Cerebellar cortex (tissue), 1 donor: ENCODE data around the gene ANKRD30B.
"Not testable (repeated sequence)": the region's sequence is repeated elsewhere in the genome, so short reads cannot be mapped to it uniquely, and the experiment has no call there.

ENCODE experiments used
- DNase-seq: peaks from one replicate; pipeline ENCODE4 v3.0.0-alpha.2; 2015; ENCODE audit warnings: low spot score

Gene ANKRD30B, protein sequence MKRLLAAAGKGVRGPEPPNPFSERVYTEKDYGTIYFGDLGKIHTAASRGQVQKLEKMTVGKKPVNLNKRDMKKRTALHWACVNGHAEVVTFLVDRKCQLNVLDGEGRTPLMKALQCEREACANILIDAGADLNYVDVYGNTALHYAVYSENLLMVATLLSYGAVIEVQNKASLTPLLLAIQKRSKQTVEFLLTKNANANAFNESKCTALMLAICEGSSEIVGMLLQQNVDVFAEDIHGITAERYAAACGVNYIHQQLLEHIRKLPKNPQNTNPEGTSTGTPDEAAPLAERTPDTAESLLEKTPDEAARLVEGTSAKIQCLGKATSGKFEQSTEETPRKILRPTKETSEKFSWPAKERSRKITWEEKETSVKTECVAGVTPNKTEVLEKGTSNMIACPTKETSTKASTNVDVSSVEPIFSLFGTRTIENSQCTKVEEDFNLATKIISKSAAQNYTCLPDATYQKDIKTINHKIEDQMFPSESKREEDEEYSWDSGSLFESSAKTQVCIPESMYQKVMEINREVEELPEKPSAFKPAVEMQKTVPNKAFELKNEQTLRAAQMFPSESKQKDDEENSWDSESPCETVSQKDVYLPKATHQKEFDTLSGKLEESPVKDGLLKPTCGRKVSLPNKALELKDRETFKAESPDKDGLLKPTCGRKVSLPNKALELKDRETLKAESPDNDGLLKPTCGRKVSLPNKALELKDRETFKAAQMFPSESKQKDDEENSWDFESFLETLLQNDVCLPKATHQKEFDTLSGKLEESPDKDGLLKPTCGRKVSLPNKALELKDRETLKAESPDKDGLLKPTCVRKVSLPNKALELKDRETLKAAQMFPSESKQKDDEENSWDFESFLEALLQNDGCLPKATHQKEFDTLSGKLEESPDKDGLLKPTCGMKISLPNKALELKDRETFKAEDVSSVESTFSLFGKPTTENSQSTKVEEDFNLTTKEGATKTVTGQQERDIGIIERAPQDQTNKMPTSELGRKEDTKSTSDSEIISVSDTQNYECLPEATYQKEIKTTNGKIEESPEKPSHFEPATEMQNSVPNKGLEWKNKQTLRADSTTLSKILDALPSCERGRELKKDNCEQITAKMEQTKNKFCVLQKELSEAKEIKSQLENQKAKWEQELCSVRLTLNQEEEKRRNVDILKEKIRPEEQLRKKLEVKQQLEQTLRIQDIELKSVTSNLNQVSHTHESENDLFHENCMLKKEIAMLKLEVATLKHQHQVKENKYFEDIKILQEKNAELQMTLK (N-terminal part only)

DNA sequence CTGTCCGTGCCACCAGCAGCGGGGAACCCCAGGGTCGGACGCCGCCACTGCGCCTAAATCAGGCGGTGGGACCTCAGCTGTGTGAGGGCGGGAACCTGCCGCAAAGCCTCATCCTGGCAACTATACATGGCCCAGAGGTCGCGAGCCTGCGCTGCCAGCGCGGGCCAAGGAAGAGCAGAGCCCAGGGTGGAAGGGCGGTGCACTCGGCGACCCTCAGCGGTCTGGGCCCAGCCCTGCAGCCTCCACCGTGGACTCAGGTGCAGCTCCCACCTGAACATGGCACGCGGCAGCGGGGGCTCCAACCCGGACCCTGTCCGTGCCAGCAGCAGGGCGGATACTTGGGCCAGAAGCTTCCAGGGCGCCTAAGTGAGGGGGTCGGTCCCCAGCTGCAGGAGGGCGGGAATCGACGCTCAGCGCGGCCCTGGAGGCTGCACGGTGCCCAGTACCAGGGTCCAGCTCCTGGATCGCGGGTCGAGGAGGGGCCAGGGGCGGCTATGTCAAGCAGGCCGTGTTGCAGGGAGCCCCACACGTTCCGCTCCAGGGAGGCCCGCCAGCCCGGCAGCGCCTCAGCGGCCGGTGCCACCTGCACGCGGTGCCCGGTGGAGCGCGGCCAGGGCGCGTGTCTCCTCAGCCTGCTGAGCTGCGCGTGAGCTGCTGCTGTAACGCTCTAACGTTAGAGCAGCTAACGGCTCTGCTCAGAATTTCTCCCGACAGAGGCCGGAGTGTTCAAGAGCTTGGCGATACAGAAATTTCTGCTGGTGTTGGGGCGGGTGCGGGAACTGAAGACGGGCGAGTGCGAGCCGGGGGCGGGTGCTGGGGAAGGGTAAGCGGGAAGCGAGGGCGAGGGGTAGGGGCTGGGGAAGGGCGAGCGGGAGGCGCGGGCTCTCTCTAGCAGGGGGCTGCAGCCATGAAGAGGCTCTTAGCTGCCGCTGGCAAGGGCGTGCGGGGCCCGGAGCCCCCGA, at the start of gene ANKRD30B:
Gene ANKRD30B, plus strand, starts transcription at position 660 of the 962 bp plus-strand sequence. Its CDS starts 248 bp downstream, at position 908.
- DNase-seq: no peak

DNA sequence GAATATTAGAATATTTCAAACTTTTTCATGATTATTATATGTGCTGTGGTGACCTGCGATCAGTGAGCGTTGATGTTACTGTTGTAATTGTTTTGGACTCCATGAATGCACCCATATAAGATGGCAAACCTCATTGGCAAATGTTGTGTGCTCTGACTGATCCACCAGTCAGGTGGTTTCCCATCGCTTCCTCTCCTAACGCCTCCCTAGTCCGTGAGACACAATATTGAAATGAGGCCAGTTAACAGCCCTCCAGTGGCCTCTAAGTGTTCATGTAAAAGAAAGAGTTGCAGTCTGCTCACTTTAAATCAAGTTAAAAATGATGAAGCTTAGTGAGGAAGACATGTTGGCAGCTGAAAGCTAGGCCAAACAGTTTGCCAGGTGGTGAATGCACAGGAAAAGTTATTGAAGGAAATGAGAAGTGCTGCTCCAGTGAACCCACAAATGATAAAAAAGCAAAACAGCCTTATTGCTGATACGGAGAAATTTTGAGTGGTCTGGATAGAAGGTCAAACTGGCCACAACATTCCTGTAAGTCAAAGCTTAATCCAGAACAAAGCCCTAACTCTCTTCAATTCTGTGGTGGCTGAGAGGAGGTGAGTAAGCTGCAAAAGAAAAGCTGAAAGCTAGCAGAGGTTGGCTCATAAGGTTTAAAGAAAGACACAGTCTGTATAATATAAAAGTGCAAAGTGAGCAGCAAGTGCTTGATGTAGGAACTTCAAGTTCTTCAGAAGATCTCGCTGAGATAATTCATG, 46.5 kb upstream of the ANKRD30B start:
- not testable (repeated sequence) for DNase-seq

DNA sequence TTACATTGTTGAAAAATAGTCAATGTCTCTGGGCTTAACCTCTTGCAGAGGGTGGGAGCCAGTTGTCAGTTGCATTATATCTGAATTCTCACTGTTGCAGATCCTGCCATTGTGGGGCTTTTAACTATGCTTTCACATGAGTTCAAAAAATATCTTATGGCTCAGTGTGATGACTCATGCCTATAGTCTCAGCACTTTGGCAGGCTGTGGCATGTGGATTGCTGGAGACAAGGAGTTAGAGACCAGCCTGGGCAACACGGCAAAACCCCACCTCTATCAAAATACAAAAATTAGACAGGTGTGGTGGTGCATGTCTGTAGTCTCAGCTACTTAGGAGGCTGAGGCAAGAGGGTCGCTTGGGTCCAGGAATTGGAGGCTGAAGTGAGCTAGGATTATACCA, 38.2 kb upstream of the ANKRD30B start:
- not testable (repeated sequence) for DNase-seq

DNA sequence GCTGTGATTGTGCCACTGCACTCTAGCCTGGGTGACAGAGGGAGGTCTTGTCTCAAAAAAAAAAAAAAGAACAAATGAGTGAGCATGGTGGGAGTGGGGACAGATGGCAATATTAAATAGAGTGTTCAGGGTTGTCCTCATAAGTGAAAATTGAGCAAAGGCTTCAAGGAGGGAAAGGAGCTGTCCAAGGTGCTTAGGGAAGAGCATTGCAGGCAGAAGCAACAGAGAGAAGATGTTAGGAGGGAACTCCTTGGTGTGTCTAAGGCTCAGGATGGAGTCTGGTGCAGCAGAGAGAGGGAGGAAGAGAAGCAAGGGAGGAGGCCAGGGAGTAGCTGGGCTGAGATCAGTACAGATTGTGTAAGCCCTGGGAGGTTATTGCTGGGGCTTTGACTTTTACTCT, 26.4 kb upstream of the ANKRD30B start:
- not testable (repeated sequence) for DNase-seq

DNA sequence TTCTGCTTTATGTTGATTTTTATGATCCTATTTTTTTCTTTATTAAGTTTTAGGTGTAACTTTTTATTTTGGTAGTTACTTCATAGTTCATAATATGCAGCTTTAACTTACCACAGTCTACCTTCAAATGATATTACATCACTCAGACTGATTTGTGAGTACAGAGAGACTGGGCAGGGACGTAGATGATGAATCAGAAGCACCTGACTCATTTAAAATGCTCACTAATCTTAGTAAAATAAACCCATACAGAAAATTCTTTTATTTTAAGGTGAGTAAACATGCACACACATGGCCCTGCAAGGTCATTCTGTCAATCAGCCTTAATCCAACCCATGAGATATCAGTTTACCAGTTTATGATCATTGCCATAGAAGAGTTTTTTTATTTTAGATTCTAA, 8.9 kb upstream of the ANKRD30B start:
- DNase-seq: not testable (repeated sequence)

DNA sequence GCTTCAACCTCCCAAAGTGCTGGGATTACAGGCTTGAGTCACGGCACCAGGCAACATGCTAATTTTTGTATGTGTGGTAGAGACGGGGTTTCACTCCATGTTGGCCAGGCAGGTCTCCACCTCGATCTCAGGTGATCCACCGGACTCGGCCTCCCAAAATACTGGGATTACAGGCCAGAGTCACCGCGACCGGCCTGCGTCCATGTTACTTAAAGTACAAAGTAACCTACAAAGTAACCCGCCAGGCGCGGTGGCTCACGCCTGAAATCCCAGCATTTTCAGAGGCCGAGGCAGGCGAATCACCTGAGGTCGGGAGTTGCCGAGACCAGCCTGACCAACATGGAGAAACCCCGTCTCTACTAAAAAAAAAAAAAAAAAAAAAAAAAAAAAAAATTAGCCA, 1.1 kb upstream of the ANKRD30B start:
- DNase-seq: no peak

DNA sequence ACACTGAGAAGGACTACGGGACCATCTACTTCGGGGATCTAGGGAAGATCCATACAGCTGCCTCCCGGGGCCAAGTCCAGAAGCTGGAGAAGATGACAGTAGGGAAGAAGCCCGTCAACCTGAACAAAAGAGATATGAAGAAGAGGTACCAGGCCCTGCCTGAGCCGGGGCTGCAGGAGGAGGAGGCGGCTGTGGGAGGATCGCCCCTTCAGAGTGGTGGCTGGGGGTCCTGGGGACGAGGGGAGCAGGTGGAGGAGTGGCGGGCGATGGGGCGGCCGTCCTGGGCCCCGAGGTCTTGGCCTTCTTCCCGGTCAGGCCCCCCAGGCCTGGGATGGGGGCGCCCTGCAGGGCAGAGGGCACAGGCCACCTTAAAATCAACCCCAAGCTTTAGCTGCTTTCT, 524 bp downstream of the ANKRD30B start:
- DNase-seq: no peak

DNA sequence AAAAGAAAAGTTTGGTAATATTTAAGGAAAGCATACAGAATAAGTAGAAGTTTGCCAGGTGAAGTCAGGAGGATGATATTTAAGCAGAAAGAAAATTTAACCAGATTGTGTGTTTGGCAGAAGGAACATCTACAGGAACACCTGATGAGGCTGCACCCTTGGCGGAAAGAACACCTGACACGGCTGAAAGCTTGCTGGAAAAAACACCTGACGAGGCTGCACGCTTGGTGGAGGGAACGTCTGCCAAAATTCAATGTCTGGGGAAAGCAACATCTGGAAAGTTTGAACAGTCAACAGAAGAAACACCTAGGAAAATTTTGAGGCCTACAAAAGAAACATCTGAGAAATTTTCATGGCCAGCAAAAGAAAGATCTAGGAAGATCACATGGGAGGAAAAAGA, 15.6 kb downstream of the ANKRD30B start:
- DNase-seq: not testable (repeated sequence)

DNA sequence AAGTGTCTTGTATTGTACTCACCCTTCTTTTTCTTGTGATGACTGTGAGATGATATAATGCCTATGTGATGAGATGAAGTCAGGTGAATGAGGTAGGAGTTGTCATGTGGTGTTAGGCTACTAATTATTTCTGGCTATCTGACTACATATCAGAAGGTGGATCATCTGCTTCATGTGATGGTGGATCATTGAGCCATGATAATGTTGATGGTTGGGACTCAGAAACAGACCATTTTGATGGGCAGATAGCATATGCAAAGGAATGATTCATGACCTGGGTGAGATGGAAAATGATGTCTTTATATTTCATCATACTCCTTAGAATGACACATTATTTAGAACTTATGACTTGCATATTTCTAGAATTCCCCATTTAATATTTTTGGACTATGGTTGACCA, 19.5 kb downstream of the ANKRD30B start:
- no peak for DNase-seq

DNA sequence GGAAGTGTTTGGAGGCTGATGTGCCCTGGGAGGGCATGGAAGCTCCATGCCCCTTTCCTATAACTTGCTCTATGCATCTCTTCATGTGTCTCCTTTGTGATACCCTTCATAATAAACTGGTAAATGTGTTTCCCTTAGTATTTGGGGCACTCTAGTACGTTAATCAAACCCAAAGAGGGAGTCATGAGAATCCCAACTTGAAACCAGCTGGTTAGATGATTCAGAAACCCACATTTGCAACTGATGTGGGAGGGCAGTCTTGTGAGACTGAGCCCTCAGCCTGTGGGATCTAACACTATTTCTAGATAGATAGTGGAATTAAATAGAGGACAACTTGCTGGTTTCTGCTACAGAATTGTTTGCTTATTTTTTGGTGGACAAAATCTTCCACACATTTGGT, 20.3 kb downstream of the ANKRD30B start:
- no peak for DNase-seq

DNA sequence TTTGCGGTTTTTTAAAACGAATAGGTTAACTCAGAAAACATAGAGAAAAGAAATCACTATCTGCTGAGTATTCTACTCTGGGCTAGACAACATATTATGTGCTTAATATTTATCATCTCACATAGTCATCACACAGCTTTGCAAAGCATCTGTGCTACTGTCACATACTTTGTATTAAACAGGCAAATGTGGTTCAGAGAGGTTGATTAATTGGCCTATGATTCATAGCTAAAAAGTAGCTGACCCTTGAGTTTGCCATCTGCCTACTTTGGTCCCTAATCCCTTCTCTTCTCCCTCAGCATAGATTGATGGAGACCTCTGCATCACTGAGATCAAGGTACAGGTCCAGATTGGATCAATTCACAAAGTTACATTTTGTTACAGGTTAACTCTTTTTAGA, 21.4 kb downstream of the ANKRD30B start:
- DNase-seq: no peak

DNA sequence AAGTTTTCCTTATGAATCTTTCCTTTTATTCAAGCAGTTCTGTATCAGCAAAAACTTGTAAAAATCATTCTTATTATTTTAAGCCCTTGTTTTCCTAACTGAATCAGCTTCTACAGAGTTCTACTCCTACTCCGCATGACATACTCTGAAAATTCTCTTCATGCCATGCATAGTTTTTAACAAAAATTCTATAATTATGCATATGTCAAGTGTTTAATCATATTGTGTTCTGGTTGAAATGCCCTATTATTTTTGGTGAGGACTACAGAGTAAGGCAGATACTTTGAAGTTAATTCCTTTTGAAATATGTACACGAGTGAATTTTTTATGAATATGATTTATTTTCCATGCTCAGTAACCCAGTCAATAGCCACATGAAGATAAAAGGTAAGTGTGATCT, 28.8 kb downstream of the ANKRD30B start:
- DNase-seq: no peak

DNA sequence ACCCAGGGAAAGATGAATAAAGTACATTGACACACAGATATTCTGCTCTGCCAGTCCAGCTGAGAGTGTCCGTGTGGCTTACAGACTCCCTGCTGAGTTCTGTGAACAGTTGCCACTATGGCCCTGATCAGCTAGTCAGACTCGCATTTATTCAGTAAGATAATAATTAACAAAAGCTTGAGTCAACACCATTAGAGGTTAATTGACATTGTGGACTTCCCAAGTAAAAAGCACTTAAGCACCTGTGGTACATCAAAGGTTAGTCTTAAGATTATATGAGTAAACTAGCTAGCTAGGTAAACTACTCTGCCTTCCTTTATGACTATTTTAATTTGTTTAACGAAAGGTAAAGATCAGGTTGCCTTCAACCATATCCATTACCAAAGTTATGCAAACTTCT, 33.7 kb downstream of the ANKRD30B start:
- no peak for DNase-seq

DNA sequence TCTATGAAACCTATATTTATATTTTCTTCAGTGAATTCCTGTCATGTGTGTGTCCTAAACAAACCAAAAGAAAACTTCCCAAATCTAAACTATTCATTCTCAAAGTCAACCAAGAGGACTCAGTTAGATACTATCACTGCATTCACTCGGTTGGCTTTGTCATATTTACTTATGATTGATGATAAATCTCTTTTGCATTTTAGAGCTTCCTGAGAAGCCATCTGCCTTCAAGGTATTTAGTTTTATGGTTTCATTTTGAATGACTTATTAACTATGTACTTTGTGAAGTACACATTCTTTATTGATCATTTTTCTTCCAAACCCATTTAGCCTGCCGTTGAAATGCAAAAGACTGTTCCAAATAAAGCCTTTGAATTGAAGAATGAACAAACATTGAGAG, 36.2 kb downstream of the ANKRD30B start:
- no peak for DNase-seq

DNA sequence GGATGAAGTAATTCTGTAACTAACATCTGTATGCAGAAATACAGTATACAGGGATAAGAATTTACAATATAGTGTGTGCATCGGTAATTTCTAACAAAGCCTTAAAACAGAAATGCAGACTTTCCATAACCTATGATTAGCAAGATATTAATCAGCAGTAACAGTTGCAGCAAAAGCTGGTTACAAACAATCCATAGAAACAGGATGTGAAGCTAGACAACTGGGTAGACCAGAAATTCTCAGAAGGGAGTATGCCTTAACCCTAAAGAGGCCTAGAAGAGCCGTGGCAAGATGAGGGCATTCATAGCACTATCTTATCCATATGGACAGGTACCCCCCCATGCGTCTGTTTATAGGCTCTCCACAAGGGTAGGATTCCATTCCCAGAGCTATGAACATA, 48.9 kb downstream of the ANKRD30B start:
- DNase-seq: not testable (repeated sequence)

DNA sequence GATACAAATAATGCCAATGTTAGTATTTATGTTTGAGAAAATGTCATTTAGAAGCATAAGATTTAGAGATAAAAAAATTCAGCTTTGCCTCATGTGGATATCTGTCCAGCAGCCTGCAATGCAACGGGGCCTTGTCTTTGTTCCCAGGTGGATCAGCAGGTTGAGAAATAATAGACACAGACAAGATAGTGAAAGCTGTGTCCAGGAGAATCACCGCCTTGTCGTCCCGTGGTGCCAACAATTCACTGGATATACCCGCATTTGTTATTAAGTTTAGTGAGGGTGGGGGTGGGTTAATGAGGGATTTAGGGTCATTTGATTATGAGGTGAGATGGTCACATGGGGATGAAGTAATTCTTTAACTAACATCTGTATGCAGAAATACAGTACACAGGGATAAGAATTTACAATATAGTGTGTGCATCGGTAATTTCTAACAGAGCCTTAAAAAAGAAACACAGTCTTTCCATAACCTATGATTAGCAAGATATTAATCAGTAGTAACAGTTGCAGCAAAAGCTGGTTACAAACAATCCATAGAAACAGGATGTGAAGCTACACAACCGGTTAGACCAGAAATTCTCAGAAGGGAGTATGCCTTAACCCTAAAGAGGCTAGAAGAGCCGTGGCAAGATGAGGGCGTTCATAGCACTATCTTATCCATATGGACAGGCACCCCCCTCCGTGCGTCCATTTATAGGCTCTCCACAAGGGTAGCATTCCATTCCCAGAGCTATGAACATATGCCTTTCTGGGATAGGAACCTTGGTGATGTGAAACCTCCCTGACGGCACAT, 50.2 kb downstream of the ANKRD30B start:
- not testable (repeated sequence) for DNase-seq

DNA sequence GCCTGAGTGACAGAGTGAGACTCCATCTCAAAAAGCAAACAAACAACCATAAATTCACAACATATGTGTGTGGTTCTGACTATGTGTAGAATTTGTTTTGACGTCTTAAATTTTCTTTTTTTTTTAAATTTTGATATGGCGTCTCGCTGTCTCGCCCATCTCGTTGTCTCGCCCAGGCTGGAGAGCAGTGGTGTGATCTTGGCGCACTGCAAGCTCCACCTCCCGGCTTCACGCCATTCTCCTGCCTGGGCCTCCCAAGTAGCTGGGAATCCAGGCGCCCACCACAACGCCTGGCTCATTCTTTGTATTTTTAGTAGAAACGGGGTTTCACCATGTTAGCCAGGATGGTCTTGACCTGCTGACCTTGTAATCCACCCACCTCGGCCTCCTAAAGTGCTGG, 63.1 kb downstream of the ANKRD30B start:
- DNase-seq: not testable (repeated sequence)

DNA sequence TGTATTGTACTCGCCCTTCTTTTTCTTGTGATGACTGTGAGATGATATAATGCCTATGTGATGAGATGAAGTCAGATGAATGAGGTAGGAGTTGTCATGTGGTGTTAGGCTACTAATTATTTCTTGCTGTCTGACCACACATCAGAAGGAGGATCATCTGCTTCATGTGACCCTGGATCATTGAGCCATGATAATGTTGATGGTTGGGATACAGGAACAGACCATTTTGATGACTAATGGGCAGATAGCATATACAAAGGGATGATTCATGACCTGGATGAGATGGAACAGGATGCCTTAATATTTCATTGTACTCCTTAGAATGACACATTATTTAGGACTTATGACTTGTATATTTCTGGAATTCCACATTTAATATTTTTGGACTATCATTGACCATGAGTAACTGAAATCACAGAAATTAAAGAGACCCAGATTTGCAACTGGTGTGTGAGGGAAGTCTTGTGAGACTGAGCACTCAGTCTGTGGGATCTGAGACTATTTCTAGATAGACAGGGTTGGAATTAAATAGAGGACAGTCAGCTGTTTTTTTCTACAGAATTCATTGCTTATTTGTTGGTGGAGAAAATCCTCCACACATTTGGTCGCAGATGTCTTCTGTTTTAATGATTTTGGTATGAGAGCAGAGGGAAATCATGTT, 79.1 kb downstream of the ANKRD30B start:
- not testable (repeated sequence) for DNase-seq

DNA sequence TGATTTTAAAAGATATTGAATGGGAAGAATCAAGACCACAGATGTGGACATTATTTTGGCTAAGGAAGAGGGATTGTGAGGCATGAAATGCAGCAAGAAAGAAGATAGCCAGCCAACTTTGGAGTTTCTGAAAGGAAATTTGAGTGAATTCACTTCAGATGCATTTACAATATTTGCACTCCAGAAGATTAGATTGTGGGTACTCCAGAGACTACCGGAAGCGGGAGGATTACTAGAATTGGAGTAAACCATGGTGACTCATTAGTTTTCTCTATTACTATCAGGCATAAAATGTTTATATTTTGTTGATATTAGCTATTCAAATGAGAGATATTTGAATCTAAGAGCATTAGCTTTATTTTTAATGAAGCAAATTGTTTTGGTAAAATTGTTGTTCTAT, 93.6 kb downstream of the ANKRD30B start:
- DNase-seq: not testable (repeated sequence)
